Smooth muscle cell (in vitro differentiated cells): ENCODE data around the gene ZNF292. TPM values are rescaled to one million over a fixed set of nuclear protein-coding genes. Genes with fewer than 3 reads are reported as not detected.

Experiments
- DNase-seq: peaks from one replicate; lab custom pipeline; 2025; ENCODE audit not compliant: unreplicated experiment; lab: John Stamatoyannopoulos, UW
- H2AFZ ChIP-seq: fragments of 200-600 bp; sonication (generic); 2 replicates; pipeline ENCODE4 v1.6.0; 2016; ENCODE audit warnings: antibody characterized with exemption, low read depth, mild to moderate bottlenecking
- H3F3A ChIP-seq: fragments of 200-600 bp; sonication (generic); 2 replicates; pipeline ENCODE4 v1.6.0; 2017; ENCODE audit warnings: antibody characterized with exemption, low read depth
- H3K27ac ChIP-seq: fragments of 200-600 bp; sonication (generic); 2 replicates; pipeline ENCODE4 v1.5.1; 2016; ENCODE audit warnings: low read depth, mild to moderate bottlenecking
- H3K27me3 ChIP-seq: fragments of 200-600 bp; sonication (generic); 2 replicates; pipeline ENCODE4 v1.6.1; 2016; ENCODE audit warnings: low read depth, mild to moderate bottlenecking
- H3K36me3 ChIP-seq: fragments of 200-600 bp; sonication (generic); 2 replicates; pipeline ENCODE4 v1.5.1; 2016; ENCODE audit warnings: low read depth
- H3K4me1 ChIP-seq: fragments of 200-600 bp; sonication (generic); 2 replicates; pipeline ENCODE4 v1.5.1; 2016; ENCODE audit warnings: low read depth
- H3K4me2 ChIP-seq: fragments of 200-600 bp; sonication (generic); 2 replicates; pipeline ENCODE4 v1.6.0; 2016; ENCODE audit warnings: mild to moderate bottlenecking
- H3K4me3 ChIP-seq: fragments of 200-600 bp; sonication (generic); 2 replicates; pipeline ENCODE4 v1.5.1; 2016; ENCODE audit warnings: mild to moderate bottlenecking
- H3K79me2 ChIP-seq: fragments of 200-600 bp; sonication (generic); 2 replicates; pipeline ENCODE4 v1.6.0; 2016; ENCODE audit warnings: low read depth, mild to moderate bottlenecking
- H3K9ac ChIP-seq: fragments of 200-600 bp; sonication (generic); 2 replicates; pipeline ENCODE4 v1.6.0; 2016; ENCODE audit warnings: low read depth
- H3K9me3 ChIP-seq: fragments of 200-600 bp; sonication (generic); replicated peaks from 2 replicates; pipeline ENCODE4 v1.5.1; 2016; ENCODE audit warnings: low read depth
- H4K20me1 ChIP-seq: fragments of 200-600 bp; sonication (generic); 2 replicates; pipeline ENCODE4 v1.6.0; 2016; ENCODE audit warnings: low read depth
- WGBS: methylation state at CpG from one replicate; pipeline ENCODE4 v1.1.7; 2016; ENCODE audit warnings: low lambda C conversion rate; 5-methylcytosine and 5-hydroxymethylcytosine counted together
- polyA plus RNA-seq: library from polyadenylated mRNA; unstranded; fragments of >200 nt; fragmentation: Nextera tagmentation; extraction: Ambion mirVana; gene quantifications from 2 replicates; pipeline ENCODE4 v1.2.1, GENCODE V29; 2016
- total RNA-seq: library from RNA; depleted of rRNA; stranded (reverse); fragments of >200 nt; gene quantifications from 2 replicates; pipeline ENCODE4 v1.2.3, GENCODE V29; 2014
- TF ChIP-seq, protein P1 (sequence below): fragments of 200-600 bp; sonication (generic); IDR thresholded peaks from 2 replicates; pipeline ENCODE4 v1.5.1; 2017; ENCODE audit warnings: borderline replicate concordance, mild to moderate bottlenecking, antibody characterized with exemption; ENCODE audit not compliant: insufficient read depth, poor library complexity, severe bottlenecking

The ZNF292 gene
- total and polyA plus RNA-seq, 2 experiments from 2014 or later, result 29.4 to 50.3 TPM

GRCh38 chr6:87224971-87225370 is 69.6 kb downstream of the ZNF292 start:
- WGBS, result 94% methylated on average over 1 of the region's 1 CpG
- Histone ChIP-seq H2AFZ (no peak overlapping the region), H3K4me1 (no peaks in the 10 kb centered on the region), H3K9ac (no peak overlapping the region), H3K79me2 (peaks cover 32% of the 10 kb centered on the region), H3K36me3 (peaks cover 16% of the 10 kb centered on the region), H3F3A (no peaks in the 10 kb centered on the region), H3K9me3 (no peaks in the 10 kb centered on the region), H3K4me3 (no peak overlapping the region), H3K27me3 (no peaks in the 10 kb centered on the region), H4K20me1 (peaks cover 82% of the 10 kb centered on the region), H3K27ac (no peak overlapping the region), H3K4me2 (no peak overlapping the region)
- TF ChIP-seq, protein P1, sequence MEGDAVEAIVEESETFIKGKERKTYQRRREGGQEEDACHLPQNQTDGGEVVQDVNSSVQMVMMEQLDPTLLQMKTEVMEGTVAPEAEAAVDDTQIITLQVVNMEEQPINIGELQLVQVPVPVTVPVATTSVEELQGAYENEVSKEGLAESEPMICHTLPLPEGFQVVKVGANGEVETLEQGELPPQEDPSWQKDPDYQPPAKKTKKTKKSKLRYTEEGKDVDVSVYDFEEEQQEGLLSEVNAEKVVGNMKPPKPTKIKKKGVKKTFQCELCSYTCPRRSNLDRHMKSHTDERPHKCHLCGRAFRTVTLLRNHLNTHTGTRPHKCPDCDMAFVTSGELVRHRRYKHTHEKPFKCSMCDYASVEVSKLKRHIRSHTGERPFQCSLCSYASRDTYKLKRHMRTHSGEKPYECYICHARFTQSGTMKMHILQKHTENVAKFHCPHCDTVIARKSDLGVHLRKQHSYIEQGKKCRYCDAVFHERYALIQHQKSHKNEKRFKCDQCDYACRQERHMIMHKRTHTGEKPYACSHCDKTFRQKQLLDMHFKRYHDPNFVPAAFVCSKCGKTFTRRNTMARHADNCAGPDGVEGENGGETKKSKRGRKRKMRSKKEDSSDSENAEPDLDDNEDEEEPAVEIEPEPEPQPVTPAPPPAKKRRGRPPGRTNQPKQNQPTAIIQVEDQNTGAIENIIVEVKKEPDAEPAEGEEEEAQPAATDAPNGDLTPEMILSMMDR, result no peak
- no peak for DNase-seq

DNA sequence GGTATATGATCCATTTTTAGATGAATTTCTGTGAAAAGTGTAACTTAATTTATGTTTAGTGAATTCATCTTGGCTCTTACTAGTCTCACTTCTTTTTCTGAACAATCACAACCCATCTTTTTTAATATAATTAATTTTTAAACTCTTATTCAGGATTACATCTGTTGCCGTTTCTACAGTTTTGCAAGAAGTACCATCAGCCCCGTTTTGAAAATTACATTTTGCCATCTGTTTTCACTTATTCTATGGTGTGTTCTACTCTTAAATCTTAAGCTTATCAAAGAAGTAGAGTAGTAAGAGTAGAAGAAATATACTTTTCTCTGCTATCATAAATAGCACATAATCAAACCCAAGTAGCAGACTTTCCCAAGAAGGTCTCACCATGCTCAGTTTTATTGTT is 70.1 kb downstream of the ZNF292 start:
- no peak overlapping the region for H3K9ac ChIP-seq
- no peaks in the 10 kb centered on the region for H3K27me3 ChIP-seq
- no peaks in the 10 kb centered on the region for H3F3A ChIP-seq
- H2AFZ ChIP-seq, result no peak overlapping the region
- H3K27ac ChIP-seq, result no peak overlapping the region
- DNase-seq, result no peak
- no peaks in the 10 kb centered on the region for H3K4me1 ChIP-seq
- H3K9me3 ChIP-seq, result no peaks in the 10 kb centered on the region
- H3K36me3 ChIP-seq, result peaks cover 16% of the 10 kb centered on the region
- no peak overlapping the region for H3K4me2 ChIP-seq
- WGBS, result 90% methylated on average over 2 of the region's 2 CpGs
- H3K4me3 ChIP-seq, result no peak overlapping the region
- H4K20me1 ChIP-seq, result peaks cover 82% of the 10 kb centered on the region
- H3K79me2 ChIP-seq, result peaks cover 32% of the 10 kb centered on the region
- TF ChIP-seq, protein P1, result no peak

DNA sequence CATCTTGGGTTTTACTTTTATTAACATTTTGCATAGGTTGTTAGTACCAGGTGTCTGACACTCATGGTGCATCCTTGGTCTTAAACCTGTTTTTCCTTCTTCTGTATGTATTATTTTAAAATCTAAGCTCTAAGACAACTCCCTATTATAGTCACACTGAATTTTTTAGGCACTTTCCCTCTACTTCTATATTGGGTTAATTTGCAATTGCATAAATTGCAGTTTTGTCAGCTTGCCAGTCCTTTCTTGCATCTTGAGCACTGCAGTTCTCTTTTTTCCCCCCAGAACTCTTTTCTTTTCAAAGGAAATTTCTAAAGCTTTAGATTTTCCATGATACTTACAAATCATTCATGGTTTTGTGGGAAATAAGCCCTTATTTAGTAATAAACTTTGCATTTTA is 70.6 kb downstream of the ZNF292 start:
- peaks cover 34% of the 10 kb centered on the region for H3K79me2 ChIP-seq
- no peaks in the 10 kb centered on the region for H3F3A ChIP-seq
- no peak overlapping the region for H2AFZ ChIP-seq
- no peaks in the 10 kb centered on the region for H3K9me3 ChIP-seq
- peaks cover 82% of the 10 kb centered on the region for H4K20me1 ChIP-seq
- H3K4me2 ChIP-seq, result no peak overlapping the region
- peaks cover 16% of the 10 kb centered on the region for H3K36me3 ChIP-seq
- no peaks in the 10 kb centered on the region for H3K4me1 ChIP-seq
- H3K27me3 ChIP-seq, result no peaks in the 10 kb centered on the region
- no peak overlapping the region for H3K4me3 ChIP-seq
- DNase-seq, result no peak
- H3K27ac ChIP-seq, result no peak overlapping the region
- H3K9ac ChIP-seq, result no peak overlapping the region
- TF ChIP-seq, protein P1, result no peak

GRCh38 chr6:87230801-87231200 is 75.4 kb downstream of the ZNF292 start:
- Histone ChIP-seq H3K4me1 (no peaks in the 10 kb centered on the region), H3K27ac (no peak overlapping the region), H3K79me2 (peaks cover 44% of the 10 kb centered on the region), H2AFZ (no peak overlapping the region), H3K9ac (no peak overlapping the region), H3K36me3 (peaks cover 11% of the 10 kb centered on the region), H3K27me3 (no peaks in the 10 kb centered on the region), H3F3A (peaks cover 5% of the 10 kb centered on the region), H4K20me1 (peaks cover 94% of the 10 kb centered on the region), H3K4me2 (no peak overlapping the region), H3K4me3 (no peak overlapping the region), H3K9me3 (no peaks in the 10 kb centered on the region)
- no peak for DNase-seq
- 95% methylated on average over 1 of the region's 1 CpG for WGBS
- TF ChIP-seq, protein P1, result no peak
